Colon (tissue), 2 donors: ENCODE results near the gene LDAH.

Experiments
- FAIRE-seq: peaks from 2 replicates; lab custom pipeline; 2012; peaks lifted over from hg19 to GRCh38; lab: Jason Lieb, UNC
- donor health status: control.
- donor health status: control.

Gene LDAH

GRCh38 chr2:20650877-20651730 lies 171.8 kb downstream of the LDAH start, which contains the start of gene HS1BP3:
Gene HS1BP3, minus strand, starts transcription at chr2:20651098. Its CDS starts 35 bp downstream, at chr2:20651063.
- FAIRE-seq = no peak

- no peak for FAIRE-seq
These were observed 172.5 kb downstream of the LDAH start for GRCh38 chr2:20650393-20650876.

GRCh38 chr2:20649976-20650375 lies 172.9 kb downstream of the LDAH start:
- no peak for FAIRE-seq

- no peak for FAIRE-seq
These were observed 173.3 kb downstream of the LDAH start for GRCh38 chr2:20649576-20649975.

- no peak for FAIRE-seq
These were observed 174.1 kb downstream of the LDAH start for GRCh38 chr2:20648831-20649230.

GRCh38 chr2:20648206-20648605 lies 174.7 kb downstream of the LDAH start:
- FAIRE-seq = no peak

GRCh38 chr2:20647738-20648137 lies 175.2 kb downstream of the LDAH start:
- FAIRE-seq = no peak

- no peak for FAIRE-seq
These were observed 175.7 kb downstream of the LDAH start for GRCh38 chr2:20647211-20647610.

GRCh38 chr2:20646446-20646845 lies 176.5 kb downstream of the LDAH start:
- no peak for FAIRE-seq

GRCh38 chr2:20645761-20646160 lies 177.1 kb downstream of the LDAH start:
- FAIRE-seq = no peak

- no peak for FAIRE-seq
These were observed 177.6 kb downstream of the LDAH start for GRCh38 chr2:20645301-20645701.

GRCh38 chr2:20643826-20644225 lies 179.1 kb downstream of the LDAH start:
- FAIRE-seq = no peak

- FAIRE-seq = no peak
These were observed 179.8 kb downstream of the LDAH start for GRCh38 chr2:20643060-20643459.

GRCh38 chr2:20642055-20642971 lies 180.6 kb downstream of the LDAH start:
- no peak for FAIRE-seq

GRCh38 chr2:20641123-20641985 lies 181.5 kb downstream of the LDAH start:
- no peak for FAIRE-seq

- no peak for FAIRE-seq
These were observed 182.3 kb downstream of the LDAH start for GRCh38 chr2:20640411-20641122.

GRCh38 chr2:20638646-20639430 lies 184.1 kb downstream of the LDAH start:
- FAIRE-seq = no peak

GRCh38 chr2:20638014-20638413 lies 184.9 kb downstream of the LDAH start:
- FAIRE-seq = no peak

GRCh38 chr2:20637147-20637546 lies 185.8 kb downstream of the LDAH start:
- no peak for FAIRE-seq
